22Rv1 (cell line): ENCODE results near the gene SERTM1.

Source experiments
- H3K27ac ChIP-seq: fragments of 450-650 bp; 2 replicates; pipeline ENCODE4 v1.5.1; 2017
- ZFX ChIP-seq: fragments of 450-650 bp; IDR thresholded peaks from 2 replicates; pipeline ENCODE4 v1.6.1; 2017; ENCODE audit warnings: antibody characterized with exemption, borderline replicate concordance
- TF ChIP-seq, protein P1 (sequence below): fragments of 450-650 bp; IDR thresholded peaks from 2 replicates; pipeline ENCODE4 v1.5.1; 2017; ENCODE audit warnings: mild to moderate bottlenecking

SERTM1 gene

DNA sequence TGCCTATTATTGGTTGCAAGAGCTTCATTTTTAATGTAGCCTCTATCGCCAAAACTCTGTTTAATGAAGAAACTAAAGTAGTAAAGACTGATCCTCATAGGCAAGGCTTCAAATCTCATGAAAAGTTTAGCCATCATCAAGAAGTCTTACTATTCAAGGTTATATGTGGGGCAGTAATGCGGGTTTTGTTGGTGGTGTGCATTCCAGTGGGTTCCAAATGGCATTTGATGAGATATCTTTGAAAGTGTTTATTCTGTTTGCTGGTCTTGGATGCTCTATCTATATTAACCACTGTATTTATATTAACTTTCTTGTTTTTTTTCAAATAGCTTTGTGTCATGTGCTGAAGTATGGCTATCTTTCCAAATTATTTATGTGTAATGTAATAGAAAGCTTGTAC, 72.2 kb downstream of the SERTM1 start:
- TF ChIP-seq ZFX = no peak
- TF ChIP-seq, protein P1, sequence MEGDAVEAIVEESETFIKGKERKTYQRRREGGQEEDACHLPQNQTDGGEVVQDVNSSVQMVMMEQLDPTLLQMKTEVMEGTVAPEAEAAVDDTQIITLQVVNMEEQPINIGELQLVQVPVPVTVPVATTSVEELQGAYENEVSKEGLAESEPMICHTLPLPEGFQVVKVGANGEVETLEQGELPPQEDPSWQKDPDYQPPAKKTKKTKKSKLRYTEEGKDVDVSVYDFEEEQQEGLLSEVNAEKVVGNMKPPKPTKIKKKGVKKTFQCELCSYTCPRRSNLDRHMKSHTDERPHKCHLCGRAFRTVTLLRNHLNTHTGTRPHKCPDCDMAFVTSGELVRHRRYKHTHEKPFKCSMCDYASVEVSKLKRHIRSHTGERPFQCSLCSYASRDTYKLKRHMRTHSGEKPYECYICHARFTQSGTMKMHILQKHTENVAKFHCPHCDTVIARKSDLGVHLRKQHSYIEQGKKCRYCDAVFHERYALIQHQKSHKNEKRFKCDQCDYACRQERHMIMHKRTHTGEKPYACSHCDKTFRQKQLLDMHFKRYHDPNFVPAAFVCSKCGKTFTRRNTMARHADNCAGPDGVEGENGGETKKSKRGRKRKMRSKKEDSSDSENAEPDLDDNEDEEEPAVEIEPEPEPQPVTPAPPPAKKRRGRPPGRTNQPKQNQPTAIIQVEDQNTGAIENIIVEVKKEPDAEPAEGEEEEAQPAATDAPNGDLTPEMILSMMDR = no peak
- H3K27ac ChIP-seq = no peak overlapping the region
